ENCODE measurements around the gene CSRP2.

The CSRP2 gene

DNA sequence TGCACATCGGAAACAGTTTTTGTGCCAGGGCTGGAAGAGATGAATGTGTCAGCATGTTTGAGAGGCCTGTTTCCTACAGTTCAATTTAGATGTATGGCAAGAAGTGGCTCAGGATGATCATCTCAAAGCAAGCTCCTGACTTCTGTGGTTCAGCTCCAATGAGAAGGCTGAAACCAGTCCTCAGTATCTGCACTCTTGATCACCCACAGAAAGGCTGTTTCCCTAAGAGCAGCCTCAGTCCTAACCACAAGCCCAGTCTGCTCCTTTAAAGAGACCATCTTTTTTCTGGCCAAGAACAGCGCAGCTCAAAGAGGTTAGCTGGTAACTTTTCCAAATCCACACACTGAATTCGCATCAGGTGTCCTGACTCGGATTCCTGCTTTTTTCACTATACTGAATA, 19.2 kb downstream of the CSRP2 start:
- Histone ChIP-seq H3K4me1 (ENCODE audit: control insufficient read depth, insufficient read depth, low read length) (peaks cover 10% of the 10 kb centered on the region), H3K4me3 (ENCODE audit: low read depth, low read length) (no peak overlapping the region), H3K36me3 (ENCODE audit: control insufficient read depth, insufficient read depth, low read length) (peaks cover 77% of the 10 kb centered on the region)

DNA sequence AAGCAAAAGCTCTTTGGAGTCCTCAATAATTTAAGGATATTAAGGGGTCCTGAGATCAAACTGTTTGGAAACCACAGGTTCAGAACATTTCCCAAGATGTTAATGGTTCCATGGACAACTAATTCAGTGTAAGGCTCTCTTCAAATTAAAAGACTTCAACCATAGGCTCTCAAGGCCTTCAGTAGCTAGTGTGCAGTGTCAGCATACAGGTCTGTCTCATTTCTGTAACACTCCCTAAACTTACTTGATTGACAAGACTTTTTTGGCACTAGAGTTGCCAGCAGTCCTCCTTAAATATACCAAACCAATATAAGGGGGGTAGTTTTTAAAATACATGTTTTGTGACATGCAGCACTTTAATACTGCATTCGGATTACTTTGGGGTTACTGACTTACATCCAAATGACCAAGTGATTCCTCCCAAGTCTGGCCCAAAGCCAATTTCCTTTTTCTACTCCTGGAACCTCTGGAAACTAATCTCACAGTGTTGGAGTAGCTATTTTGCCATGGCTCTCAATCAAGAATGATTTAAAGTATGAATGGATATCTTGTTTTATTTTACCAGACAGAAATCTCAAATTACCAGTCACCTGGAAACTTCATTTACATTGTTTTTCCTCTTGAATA, 22.7 kb downstream of the CSRP2 start:
- H3K9ac ChIP-seq (ENCODE audit: low read depth, low read length), result no peak overlapping the region
- H3K27me3 ChIP-seq (ENCODE audit: control insufficient read depth, insufficient read depth, low read length), result no peaks in the 10 kb centered on the region
- H3K4me1 ChIP-seq (ENCODE audit: control insufficient read depth, insufficient read depth, low read length), result no peaks in the 10 kb centered on the region
- H3K9me3 ChIP-seq (ENCODE audit: control insufficient read depth, insufficient read depth, low read length), result no peaks in the 10 kb centered on the region
- peaks cover 75% of the 10 kb centered on the region for H3K36me3 ChIP-seq (ENCODE audit: control insufficient read depth, insufficient read depth, low read length)
- H3K4me3 ChIP-seq (ENCODE audit: low read depth, low read length), result no peak overlapping the region
- no peak overlapping the region for H3K27ac ChIP-seq (ENCODE audit: low read depth, low read length)

More for the DNA sequence above, 19.2 kb downstream of the CSRP2 start:
- Histone ChIP-seq H3K27ac (ENCODE audit: low read depth, low read length) (no peak overlapping the region), H3K27me3 (ENCODE audit: control insufficient read depth, insufficient read depth, low read length) (no peaks in the 10 kb centered on the region), H3K9me3 (ENCODE audit: control insufficient read depth, insufficient read depth, low read length) (no peaks in the 10 kb centered on the region), H3K9ac (ENCODE audit: low read depth, low read length) (no peak overlapping the region)

DNA sequence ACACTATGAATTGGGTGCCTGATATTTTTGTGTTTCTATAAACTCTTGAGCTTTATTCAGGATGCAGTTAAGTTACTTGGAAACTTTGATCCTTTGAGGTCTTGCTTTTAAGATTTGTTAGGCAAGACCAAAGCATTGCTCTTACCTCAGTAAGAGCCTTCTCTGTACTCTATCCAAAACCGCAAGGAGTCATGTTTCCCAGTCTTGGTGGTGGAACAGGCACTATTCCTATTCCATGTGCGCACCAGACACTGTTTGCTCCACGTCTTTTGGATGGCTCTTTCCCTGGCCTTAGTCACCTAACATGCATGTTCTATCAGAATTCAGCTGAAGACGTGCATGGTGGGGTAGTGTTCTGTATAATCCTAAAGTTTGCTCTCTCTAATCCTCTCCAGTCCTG, 23.5 kb downstream of the CSRP2 start:
- Histone ChIP-seq H3K4me3 (ENCODE audit: low read depth, low read length) (no peak overlapping the region), H3K9ac (ENCODE audit: low read depth, low read length) (no peak overlapping the region), H3K27me3 (ENCODE audit: control insufficient read depth, insufficient read depth, low read length) (no peaks in the 10 kb centered on the region), H3K4me1 (ENCODE audit: control insufficient read depth, insufficient read depth, low read length) (no peaks in the 10 kb centered on the region), H3K36me3 (ENCODE audit: control insufficient read depth, insufficient read depth, low read length) (peaks cover 75% of the 10 kb centered on the region), H3K9me3 (ENCODE audit: control insufficient read depth, insufficient read depth, low read length) (no peaks in the 10 kb centered on the region), H3K27ac (ENCODE audit: low read depth, low read length) (no peak overlapping the region)

DNA sequence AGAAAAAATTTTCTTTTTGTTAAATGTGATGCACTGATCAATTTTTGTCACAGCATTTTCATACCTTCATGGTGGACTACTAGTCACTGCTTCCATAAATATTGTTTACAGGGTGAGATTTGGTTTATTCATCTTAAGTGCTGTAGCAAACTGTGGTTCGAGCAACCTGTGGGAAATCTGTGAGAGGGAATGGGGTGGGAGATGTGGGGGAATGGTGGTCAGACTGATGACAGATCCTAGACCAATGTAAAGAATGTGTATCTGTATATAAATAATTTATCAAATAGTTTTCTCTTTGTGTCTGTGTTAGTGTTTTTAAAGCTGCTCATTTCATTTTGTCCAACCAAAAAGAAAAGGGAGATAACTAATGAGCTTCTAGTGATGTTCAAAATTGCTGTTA, 26.7 kb downstream of the CSRP2 start:
- Histone ChIP-seq H3K4me1 (ENCODE audit: control insufficient read depth, insufficient read depth, low read length) (no peaks in the 10 kb centered on the region), H3K27me3 (ENCODE audit: control insufficient read depth, insufficient read depth, low read length) (no peaks in the 10 kb centered on the region), H3K9ac (ENCODE audit: low read depth, low read length) (no peak overlapping the region), H3K27ac (ENCODE audit: low read depth, low read length) (no peak overlapping the region), H3K36me3 (ENCODE audit: control insufficient read depth, insufficient read depth, low read length) (peaks cover 71% of the 10 kb centered on the region), H3K9me3 (ENCODE audit: control insufficient read depth, insufficient read depth, low read length) (no peaks in the 10 kb centered on the region), H3K4me3 (ENCODE audit: low read depth, low read length) (no peak overlapping the region)

DNA sequence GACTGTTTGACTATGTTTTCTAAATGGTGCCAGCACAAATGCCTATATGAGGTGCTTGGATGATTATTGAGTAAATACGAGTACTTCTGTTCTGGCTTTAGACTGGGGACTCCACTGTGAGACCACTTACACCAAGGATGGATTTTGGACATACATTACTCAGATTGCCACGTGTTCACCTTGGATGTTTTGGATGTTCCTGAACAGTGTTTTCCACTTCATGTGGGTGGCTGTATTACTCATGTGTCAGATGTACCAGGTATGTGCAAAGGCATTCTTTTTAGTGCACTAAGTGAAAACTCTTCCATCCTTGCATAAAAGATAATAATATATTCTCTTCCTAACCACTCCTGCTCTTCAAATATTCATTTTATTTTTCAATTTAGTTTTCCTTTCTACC, 30.7 kb downstream of the CSRP2 start:
- H3K36me3 ChIP-seq (ENCODE audit: control insufficient read depth, insufficient read depth, low read length), result peaks cover 82% of the 10 kb centered on the region
- H3K27ac ChIP-seq (ENCODE audit: low read depth, low read length), result no peak overlapping the region

DNA sequence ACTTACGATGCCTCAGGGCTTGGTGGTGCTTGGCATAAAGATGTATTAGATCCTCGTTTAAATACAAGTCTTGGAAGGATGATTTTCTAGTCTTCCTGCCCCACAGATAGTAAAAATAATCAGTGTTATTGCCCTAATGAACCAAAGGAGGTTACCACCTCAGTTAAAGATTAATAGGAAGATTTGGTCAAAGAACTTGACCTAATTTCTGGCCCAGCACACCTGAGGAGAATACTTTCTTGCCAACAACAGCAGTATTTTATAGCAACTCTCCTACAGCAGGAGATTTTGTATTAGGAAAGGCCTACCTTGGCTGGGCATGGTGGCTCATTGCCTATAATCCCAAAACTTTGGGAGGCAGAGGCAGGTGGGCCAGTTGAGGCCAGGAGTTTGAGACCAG, 31.6 kb downstream of the CSRP2 start:
- Histone ChIP-seq H3K9ac (ENCODE audit: low read depth, low read length) (no peak overlapping the region), H3K9me3 (ENCODE audit: control insufficient read depth, insufficient read depth, low read length) (no peaks in the 10 kb centered on the region), H3K4me3 (ENCODE audit: low read depth, low read length) (no peak overlapping the region), H3K4me1 (ENCODE audit: control insufficient read depth, insufficient read depth, low read length) (no peaks in the 10 kb centered on the region), H3K27ac (ENCODE audit: low read depth, low read length) (no peak overlapping the region), H3K36me3 (ENCODE audit: control insufficient read depth, insufficient read depth, low read length) (peaks cover 84% of the 10 kb centered on the region), H3K27me3 (ENCODE audit: control insufficient read depth, insufficient read depth, low read length) (no peaks in the 10 kb centered on the region)

More for the DNA sequence above, 30.7 kb downstream of the CSRP2 start:
- H3K4me1 ChIP-seq (ENCODE audit: control insufficient read depth, insufficient read depth, low read length), result no peaks in the 10 kb centered on the region
- H3K27me3 ChIP-seq (ENCODE audit: control insufficient read depth, insufficient read depth, low read length), result no peaks in the 10 kb centered on the region
- no peaks in the 10 kb centered on the region for H3K9me3 ChIP-seq (ENCODE audit: control insufficient read depth, insufficient read depth, low read length)
- no peak overlapping the region for H3K9ac ChIP-seq (ENCODE audit: low read depth, low read length)
- H3K4me3 ChIP-seq (ENCODE audit: low read depth, low read length), result no peak overlapping the region

DNA sequence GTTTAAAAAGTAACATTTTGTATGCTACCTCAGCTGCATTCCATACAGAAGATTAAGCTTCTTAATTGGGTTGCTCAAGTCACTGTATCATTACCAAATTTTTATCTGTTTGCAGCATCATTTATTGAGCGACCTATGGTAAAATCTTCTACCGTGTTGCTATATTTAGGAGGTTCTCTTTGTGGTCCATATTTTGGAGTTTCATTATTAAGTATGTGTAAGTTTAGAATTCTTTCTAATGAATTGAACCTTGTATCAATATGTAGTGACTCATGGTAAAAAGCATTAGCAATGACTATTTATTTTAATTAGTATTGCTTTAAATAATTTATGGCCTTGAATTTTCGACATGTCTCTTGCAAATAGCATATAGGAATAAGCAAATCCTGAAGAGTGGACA, 42.2 kb downstream of the CSRP2 start:
- Histone ChIP-seq H3K36me3 (ENCODE audit: control insufficient read depth, insufficient read depth, low read length) (peaks cover 14% of the 10 kb centered on the region), H3K9ac (ENCODE audit: low read depth, low read length) (no peak overlapping the region)

DNA sequence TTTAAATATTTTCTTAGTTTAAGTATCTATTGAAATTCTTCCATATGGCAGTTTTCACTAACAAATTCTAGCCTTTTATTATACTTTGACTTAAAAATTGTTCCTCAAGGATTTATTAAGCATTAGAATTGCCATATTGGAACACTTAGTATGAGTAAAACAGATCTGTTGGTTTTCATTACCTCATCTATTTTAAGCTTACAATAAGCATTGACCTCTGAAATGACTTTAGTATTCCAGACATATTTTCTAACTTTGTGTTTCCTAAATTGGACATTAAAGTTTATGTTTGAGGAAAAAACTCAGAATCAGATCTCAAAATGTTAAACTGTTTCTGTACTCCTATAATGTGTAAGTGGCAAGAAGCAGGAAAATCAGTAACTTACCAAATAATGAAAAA, 48.4 kb downstream of the CSRP2 start:
- Histone ChIP-seq H3K9ac (ENCODE audit: low read depth, low read length) (no peak overlapping the region), H3K27ac (ENCODE audit: low read depth, low read length) (no peak overlapping the region), H3K4me1 (ENCODE audit: control insufficient read depth, insufficient read depth, low read length) (no peaks in the 10 kb centered on the region), H3K36me3 (ENCODE audit: control insufficient read depth, insufficient read depth, low read length) (peaks cover 30% of the 10 kb centered on the region), H3K9me3 (ENCODE audit: control insufficient read depth, insufficient read depth, low read length) (no peaks in the 10 kb centered on the region), H3K27me3 (ENCODE audit: control insufficient read depth, insufficient read depth, low read length) (no peaks in the 10 kb centered on the region), H3K4me3 (ENCODE audit: low read depth, low read length) (no peak overlapping the region)

More for the DNA sequence above, 42.2 kb downstream of the CSRP2 start:
- no peaks in the 10 kb centered on the region for H3K4me1 ChIP-seq (ENCODE audit: control insufficient read depth, insufficient read depth, low read length)
- H3K9me3 ChIP-seq (ENCODE audit: control insufficient read depth, insufficient read depth, low read length), result no peaks in the 10 kb centered on the region
- no peaks in the 10 kb centered on the region for H3K27me3 ChIP-seq (ENCODE audit: control insufficient read depth, insufficient read depth, low read length)
- H3K27ac ChIP-seq (ENCODE audit: low read depth, low read length), result no peak overlapping the region
- H3K4me3 ChIP-seq (ENCODE audit: low read depth, low read length), result no peak overlapping the region

DNA sequence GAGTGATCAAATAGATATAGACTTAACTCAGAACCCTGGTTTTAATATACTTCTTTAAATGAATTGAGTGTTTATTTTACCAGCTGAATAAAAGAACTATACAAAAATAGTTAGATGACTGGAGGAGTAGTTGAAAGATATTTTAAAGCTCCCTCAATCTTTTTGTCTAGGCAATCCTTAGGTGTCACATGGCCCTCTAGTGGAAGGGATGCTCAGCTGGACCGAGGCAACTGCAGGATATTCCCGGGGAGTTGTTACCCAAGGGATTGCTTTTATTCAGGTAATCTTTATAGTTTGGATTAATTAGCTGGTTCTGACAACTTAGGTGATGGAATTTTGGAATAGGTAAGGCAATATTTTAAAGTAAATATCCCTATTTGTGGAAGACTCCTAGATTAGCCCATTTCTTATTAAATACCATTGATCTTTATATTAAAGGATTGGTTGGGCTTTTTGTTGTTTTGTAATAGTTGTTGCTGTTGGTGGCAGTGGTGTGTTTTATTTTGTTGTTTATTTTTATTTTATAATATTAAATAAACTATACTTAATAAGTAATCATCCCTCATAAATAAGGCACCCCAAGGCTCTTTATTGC, 57.8 kb downstream of the CSRP2 start:
- peaks cover 29% of the 10 kb centered on the region for H3K36me3 ChIP-seq (ENCODE audit: control insufficient read depth, insufficient read depth, low read length)
- H3K9me3 ChIP-seq (ENCODE audit: control insufficient read depth, insufficient read depth, low read length), result no peaks in the 10 kb centered on the region
- H3K27ac ChIP-seq (ENCODE audit: low read depth, low read length), result no peak overlapping the region
- no peak overlapping the region for H3K4me3 ChIP-seq (ENCODE audit: low read depth, low read length)
- no peak overlapping the region for H3K9ac ChIP-seq (ENCODE audit: low read depth, low read length)
- no peaks in the 10 kb centered on the region for H3K4me1 ChIP-seq (ENCODE audit: control insufficient read depth, insufficient read depth, low read length)
- no peaks in the 10 kb centered on the region for H3K27me3 ChIP-seq (ENCODE audit: control insufficient read depth, insufficient read depth, low read length)

DNA sequence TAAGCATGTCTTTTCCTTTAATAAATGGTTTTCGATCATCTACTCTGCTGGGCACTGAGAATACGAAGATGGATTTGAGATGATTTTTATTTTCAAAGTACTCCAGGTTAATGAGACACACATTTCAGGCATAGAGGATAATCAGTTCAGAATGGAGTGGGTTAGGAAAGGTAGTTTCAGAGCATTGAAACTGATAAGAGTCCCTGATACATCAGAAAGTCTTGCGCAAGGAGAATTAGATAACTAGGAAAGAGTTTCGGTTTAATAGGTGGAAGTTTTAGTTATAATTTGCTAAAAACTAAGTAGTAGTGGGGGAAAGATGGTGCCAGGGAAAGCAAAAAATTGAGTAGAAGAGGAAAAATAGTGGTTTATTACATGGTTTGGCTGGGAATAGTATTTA, 64.8 kb downstream of the CSRP2 start:
- no peaks in the 10 kb centered on the region for H3K27me3 ChIP-seq (ENCODE audit: control insufficient read depth, insufficient read depth, low read length)
- no peaks in the 10 kb centered on the region for H3K4me1 ChIP-seq (ENCODE audit: control insufficient read depth, insufficient read depth, low read length)
- H3K36me3 ChIP-seq (ENCODE audit: control insufficient read depth, insufficient read depth, low read length), result peaks cover 58% of the 10 kb centered on the region

DNA sequence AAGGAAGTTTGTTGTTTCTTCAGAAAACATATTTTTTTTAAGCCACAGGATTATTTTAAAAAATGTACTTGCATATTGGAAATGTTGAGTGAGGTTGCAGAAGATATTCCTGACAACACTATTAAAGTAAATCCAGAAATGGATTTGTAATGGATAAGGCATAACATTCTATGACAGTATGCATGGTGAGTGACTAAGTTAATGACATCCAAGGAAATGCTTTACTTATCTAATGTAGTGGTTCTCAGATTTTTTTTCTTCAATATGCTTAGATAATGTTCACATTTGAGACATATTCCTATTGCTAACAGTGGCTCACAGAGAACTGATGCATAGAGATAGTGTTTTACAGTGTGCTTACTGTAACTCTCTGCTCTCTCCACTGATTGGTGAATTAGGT, 65.6 kb downstream of the CSRP2 start:
- Histone ChIP-seq H3K4me3 (ENCODE audit: low read depth, low read length) (no peak overlapping the region), H3K9me3 (ENCODE audit: control insufficient read depth, insufficient read depth, low read length) (no peaks in the 10 kb centered on the region), H3K27ac (ENCODE audit: low read depth, low read length) (no peak overlapping the region), H3K27me3 (ENCODE audit: control insufficient read depth, insufficient read depth, low read length) (no peaks in the 10 kb centered on the region), H3K36me3 (ENCODE audit: control insufficient read depth, insufficient read depth, low read length) (peaks cover 65% of the 10 kb centered on the region), H3K9ac (ENCODE audit: low read depth, low read length) (no peak overlapping the region), H3K4me1 (ENCODE audit: control insufficient read depth, insufficient read depth, low read length) (no peaks in the 10 kb centered on the region)

More for the DNA sequence above, 64.8 kb downstream of the CSRP2 start:
- Histone ChIP-seq H3K4me3 (ENCODE audit: low read depth, low read length) (no peak overlapping the region), H3K9ac (ENCODE audit: low read depth, low read length) (no peak overlapping the region), H3K27ac (ENCODE audit: low read depth, low read length) (no peak overlapping the region), H3K9me3 (ENCODE audit: control insufficient read depth, insufficient read depth, low read length) (no peaks in the 10 kb centered on the region)
